Fibroblast of the aortic adventitia (primary cell): ENCODE data around the gene FOXO1. TPM values are rescaled to one million over a fixed set of nuclear protein-coding genes. Genes with fewer than 3 reads are reported as not detected.
A peak's percentile ranks its signal among the peaks of the same experiment; 100 is the strongest.

Experiments
- DNase-seq: peaks from one replicate; pipeline ENCODE4 v3.0.0-alpha.2; 2010; ENCODE audit warnings: low read depth
- H3K4me3 ChIP-seq: 2 replicates; pipeline ENCODE4 v1.5.1; 2011; ENCODE audit warnings: low read depth, mild to moderate bottlenecking, control low read depth, low read length, moderate library complexity
- total RNA-seq: library from RNA; depleted of rRNA; stranded (reverse); fragments of >200 nt; gene quantifications from 2 replicates; pipeline ENCODE4 v1.2.3, GENCODE V29; 2012; ENCODE audit warnings: low replicate concordance
- TF ChIP-seq, protein P1 (sequence below): IDR thresholded peaks from 2 replicates; pipeline ENCODE4 v1.5.1; 2011; ENCODE audit warnings: mild to moderate bottlenecking, low read length, control low read depth, inconsistent platforms; ENCODE audit not compliant: insufficient read depth

FOXO1 gene
- total RNA-seq, 1 donor, result 3.2 TPM

DNA sequence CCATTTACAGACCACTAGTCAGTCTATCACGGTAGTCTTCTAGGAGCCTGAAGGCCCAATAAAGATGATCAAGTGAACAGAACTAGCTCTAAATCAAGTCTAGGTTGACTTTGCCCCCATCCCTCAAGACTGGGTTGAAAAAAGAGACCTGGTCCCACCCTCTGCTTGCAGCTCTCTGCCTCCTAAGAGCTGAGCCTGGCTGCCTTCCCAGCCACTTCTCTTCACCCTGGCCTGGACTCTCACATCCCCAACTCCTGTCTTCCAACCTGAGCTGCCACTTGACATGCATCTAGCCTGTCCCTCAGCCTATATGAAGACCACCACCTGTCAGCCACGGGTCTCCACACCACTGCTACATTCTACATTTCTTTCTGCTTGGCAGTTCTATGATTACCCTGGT, 99.6 kb downstream of the FOXO1 start:
- H3K4me3 ChIP-seq, result no peak overlapping the region
- DNase-seq, result no peak
- TF ChIP-seq, protein P1, sequence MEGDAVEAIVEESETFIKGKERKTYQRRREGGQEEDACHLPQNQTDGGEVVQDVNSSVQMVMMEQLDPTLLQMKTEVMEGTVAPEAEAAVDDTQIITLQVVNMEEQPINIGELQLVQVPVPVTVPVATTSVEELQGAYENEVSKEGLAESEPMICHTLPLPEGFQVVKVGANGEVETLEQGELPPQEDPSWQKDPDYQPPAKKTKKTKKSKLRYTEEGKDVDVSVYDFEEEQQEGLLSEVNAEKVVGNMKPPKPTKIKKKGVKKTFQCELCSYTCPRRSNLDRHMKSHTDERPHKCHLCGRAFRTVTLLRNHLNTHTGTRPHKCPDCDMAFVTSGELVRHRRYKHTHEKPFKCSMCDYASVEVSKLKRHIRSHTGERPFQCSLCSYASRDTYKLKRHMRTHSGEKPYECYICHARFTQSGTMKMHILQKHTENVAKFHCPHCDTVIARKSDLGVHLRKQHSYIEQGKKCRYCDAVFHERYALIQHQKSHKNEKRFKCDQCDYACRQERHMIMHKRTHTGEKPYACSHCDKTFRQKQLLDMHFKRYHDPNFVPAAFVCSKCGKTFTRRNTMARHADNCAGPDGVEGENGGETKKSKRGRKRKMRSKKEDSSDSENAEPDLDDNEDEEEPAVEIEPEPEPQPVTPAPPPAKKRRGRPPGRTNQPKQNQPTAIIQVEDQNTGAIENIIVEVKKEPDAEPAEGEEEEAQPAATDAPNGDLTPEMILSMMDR, result no peak

DNA sequence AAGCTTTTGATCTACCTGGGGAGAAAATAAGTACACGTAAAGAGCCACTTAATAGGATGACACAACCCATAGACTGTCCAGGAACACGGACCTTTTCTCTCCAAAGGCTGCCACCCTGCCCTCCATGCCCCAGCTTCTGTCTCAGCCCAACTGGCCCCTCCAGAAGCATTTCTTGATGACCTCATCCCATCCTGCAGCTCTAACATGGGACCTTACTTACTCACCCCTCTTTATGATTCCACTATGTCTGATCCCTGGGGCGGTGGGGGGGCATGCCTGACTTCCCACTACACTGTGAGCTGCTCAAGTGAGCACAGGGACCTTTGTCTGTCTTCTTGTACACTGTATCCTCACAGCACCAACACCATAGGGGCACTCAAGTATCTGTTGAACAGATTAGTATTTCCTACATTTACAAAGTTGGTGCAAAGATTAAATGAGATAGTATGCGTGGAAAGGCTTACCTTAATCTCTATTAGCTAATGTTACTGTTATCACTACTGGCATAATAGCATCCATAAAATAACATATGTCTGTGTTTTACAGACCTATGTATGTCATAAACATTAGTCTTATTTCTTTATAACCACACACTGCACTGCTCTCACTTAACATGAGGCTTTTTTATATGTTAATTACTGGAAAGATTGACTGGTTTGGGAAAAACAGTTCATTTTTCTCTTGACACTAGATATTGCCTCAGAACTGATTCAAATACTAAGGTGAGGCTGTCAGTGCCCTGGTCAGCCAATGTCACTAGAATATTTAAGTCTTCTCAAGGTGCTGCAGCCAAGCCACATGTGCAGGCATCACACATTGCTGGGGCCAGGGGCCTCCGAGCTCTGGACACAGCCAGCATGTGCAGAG, 100.9 kb downstream of the FOXO1 start:
- no peak for DNase-seq
- H3K4me3 ChIP-seq, result no peak overlapping the region
- TF ChIP-seq, protein P1, result no peak

DNA sequence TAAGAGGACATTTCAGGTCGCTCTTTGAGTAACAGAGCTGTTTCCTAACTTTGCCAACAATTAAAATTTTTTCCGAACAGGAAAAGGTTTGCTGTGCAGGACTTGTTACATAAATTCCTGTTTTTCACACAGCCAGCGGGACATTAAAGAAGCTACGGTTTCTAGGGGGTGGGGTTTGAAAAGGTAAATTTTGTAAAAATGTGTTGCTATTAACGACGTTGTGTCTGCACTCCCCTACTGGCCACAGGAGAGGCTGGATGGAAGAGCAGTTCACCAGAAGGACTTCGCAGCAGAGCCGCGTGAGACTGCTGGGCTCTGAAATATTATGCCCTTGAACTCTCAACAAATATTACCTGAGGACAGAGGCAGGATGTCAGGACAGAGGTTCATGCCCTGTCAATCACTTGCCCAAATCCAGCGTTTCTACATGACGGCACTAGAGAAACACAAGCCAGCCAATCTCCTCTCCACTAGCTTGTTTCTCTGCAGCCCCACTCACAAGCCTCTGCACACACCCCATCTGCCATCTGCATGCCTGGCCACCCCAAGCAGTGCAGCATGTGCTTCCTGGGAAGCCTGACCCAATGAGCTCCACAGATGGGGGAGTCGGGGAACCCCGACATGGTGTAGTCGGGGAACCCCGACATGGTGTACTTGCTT, 102.0 kb downstream of the FOXO1 start:
- H3K4me3 ChIP-seq, result no peak overlapping the region
- TF ChIP-seq, protein P1, result peak; percentile 52
- DNase-seq, result no peak

DNA sequence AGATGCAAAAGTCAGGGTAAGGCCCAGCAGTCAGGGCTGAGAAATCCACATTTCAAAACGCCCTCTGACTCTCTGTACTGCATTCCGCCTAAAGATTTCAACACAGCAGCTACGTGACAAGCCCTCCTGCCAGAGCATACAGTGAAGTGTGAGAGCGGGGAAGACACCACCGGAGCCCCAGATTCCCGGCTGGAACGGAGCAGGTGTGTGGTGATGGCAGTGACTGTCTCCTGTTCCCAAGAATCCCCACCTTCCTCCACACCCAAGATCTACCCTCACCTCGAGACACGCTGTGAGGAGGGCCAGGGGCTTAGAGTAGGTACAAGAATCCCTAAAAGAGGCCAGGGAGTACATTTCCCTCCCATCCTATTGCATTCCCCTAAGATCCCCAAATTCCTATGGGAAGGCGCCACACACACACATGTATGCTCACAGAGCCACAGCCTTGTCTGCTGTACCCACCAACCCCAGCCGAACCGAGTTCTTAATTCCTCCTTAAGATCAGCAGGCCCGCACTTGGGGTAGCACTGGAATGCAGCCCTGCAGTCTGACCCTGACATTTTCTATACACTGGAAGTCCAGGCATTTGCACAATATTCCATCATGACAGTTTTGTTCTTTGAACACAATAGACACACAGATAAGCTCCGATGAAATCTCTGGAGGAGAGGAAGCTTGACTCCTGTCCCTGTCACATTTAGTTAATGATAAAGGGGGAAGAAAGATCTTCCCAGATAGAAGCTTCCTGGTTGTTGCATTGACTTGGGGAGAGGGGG, 102.9 kb downstream of the FOXO1 start:
- no peak for DNase-seq
- TF ChIP-seq, protein P1, result no peak
- no peak overlapping the region for H3K4me3 ChIP-seq

DNA sequence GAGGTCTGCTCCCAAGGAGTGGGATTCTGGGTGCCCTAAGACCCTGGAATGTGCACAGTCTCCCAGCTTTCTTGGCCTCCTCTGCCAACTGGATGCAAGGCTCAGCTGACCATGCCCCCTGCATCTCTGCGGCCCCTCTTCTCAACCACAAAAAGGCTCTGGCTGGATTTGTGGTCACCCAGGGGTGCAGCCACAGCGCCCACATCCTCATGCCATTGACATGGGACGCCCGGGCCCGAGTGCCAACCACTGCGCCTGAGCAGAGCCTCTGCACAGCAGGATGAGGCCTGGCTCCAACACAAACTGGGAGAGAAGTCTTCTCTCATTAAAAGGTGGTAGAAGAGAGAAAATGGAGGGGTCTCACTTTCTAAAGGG, 103.5 kb downstream of the FOXO1 start:
- no peak overlapping the region for H3K4me3 ChIP-seq
- no peak for DNase-seq
- TF ChIP-seq, protein P1, result no peak

DNA sequence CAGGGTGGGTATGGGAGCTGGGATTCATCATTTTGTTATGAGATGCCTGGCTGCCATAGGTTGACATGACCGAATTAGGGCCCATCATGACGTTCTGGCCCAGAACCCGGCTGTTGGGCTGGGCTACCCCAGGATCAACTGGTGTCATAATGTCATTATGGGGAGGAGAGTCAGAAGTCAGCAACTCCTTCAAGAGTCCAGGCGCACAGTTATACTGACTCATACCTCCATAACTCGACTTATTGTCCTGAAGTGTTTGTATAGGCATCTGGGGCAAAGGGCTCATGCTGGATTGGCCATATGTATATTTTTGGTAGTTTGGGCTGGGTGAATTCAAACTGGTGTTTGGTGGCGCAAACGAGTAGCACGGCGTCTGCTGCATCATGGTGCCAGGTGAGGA, 106.5 kb downstream of the FOXO1 start:
- DNase-seq, result no peak
- TF ChIP-seq, protein P1, result no peak
- no peak overlapping the region for H3K4me3 ChIP-seq
